Smooth muscle cell (in vitro differentiated cells): Measurements from ENCODE around the gene JAKMIP1. TPM values are rescaled to one million over a fixed set of nuclear protein-coding genes. Genes with fewer than 3 reads are reported as not detected.
A peak's percentile ranks its signal among the peaks of the same experiment; 100 is the strongest.

ENCODE experiments used
- DNase-seq: peaks from one replicate; lab custom pipeline; 2025; ENCODE audit not compliant: unreplicated experiment; lab: John Stamatoyannopoulos, UW
- H2AFZ ChIP-seq: fragments of 200-600 bp; sonication (generic); 2 replicates; pipeline ENCODE4 v1.6.0; 2016; ENCODE audit warnings: antibody characterized with exemption, low read depth, mild to moderate bottlenecking
- H3F3A ChIP-seq: fragments of 200-600 bp; sonication (generic); 2 replicates; pipeline ENCODE4 v1.6.0; 2017; ENCODE audit warnings: antibody characterized with exemption, low read depth
- H3K27ac ChIP-seq: fragments of 200-600 bp; sonication (generic); 2 replicates; pipeline ENCODE4 v1.5.1; 2016; ENCODE audit warnings: low read depth, mild to moderate bottlenecking
- H3K27me3 ChIP-seq: fragments of 200-600 bp; sonication (generic); 2 replicates; pipeline ENCODE4 v1.6.1; 2016; ENCODE audit warnings: low read depth, mild to moderate bottlenecking
- H3K36me3 ChIP-seq: fragments of 200-600 bp; sonication (generic); 2 replicates; pipeline ENCODE4 v1.5.1; 2016; ENCODE audit warnings: low read depth
- H3K4me1 ChIP-seq: fragments of 200-600 bp; sonication (generic); 2 replicates; pipeline ENCODE4 v1.5.1; 2016; ENCODE audit warnings: low read depth
- H3K4me2 ChIP-seq: fragments of 200-600 bp; sonication (generic); 2 replicates; pipeline ENCODE4 v1.6.0; 2016; ENCODE audit warnings: mild to moderate bottlenecking
- H3K4me3 ChIP-seq: fragments of 200-600 bp; sonication (generic); 2 replicates; pipeline ENCODE4 v1.5.1; 2016; ENCODE audit warnings: mild to moderate bottlenecking
- H3K79me2 ChIP-seq: fragments of 200-600 bp; sonication (generic); 2 replicates; pipeline ENCODE4 v1.6.0; 2016; ENCODE audit warnings: low read depth, mild to moderate bottlenecking
- H3K9ac ChIP-seq: fragments of 200-600 bp; sonication (generic); 2 replicates; pipeline ENCODE4 v1.6.0; 2016; ENCODE audit warnings: low read depth
- H3K9me3 ChIP-seq: fragments of 200-600 bp; sonication (generic); replicated peaks from 2 replicates; pipeline ENCODE4 v1.5.1; 2016; ENCODE audit warnings: low read depth
- H4K20me1 ChIP-seq: fragments of 200-600 bp; sonication (generic); 2 replicates; pipeline ENCODE4 v1.6.0; 2016; ENCODE audit warnings: low read depth
- CTCF ChIP-seq: fragments of 200-600 bp; sonication (generic); IDR thresholded peaks from 2 replicates; pipeline ENCODE4 v1.5.1; 2017; ENCODE audit warnings: borderline replicate concordance, mild to moderate bottlenecking, antibody characterized with exemption; ENCODE audit not compliant: insufficient read depth, poor library complexity, severe bottlenecking
- WGBS: methylation state at CpG from one replicate; pipeline ENCODE4 v1.1.7; 2016; ENCODE audit warnings: low lambda C conversion rate; 5-methylcytosine and 5-hydroxymethylcytosine counted together
- polyA plus RNA-seq: library from polyadenylated mRNA; unstranded; fragments of >200 nt; fragmentation: Nextera tagmentation; extraction: Ambion mirVana; gene quantifications from 2 replicates; pipeline ENCODE4 v1.2.1, GENCODE V29; 2016
- total RNA-seq: library from RNA; depleted of rRNA; stranded (reverse); fragments of >200 nt; gene quantifications from 2 replicates; pipeline ENCODE4 v1.2.3, GENCODE V29; 2014

JAKMIP1 gene
- total and polyA plus RNA-seq, 2 experiments from 2014 or later = 0.64 TPM; not detected in 1

- Histone ChIP-seq H3K9ac (no peak overlapping the region), H2AFZ (no peak overlapping the region), H3K9me3 (peaks cover 7% of the 10 kb centered on the region), H3K36me3 (no peaks in the 10 kb centered on the region), H3K4me2 (no peak overlapping the region), H4K20me1 (no peaks in the 10 kb centered on the region), H3K27ac (no peak overlapping the region), H3F3A (no peaks in the 10 kb centered on the region), H3K79me2 (no peaks in the 10 kb centered on the region), H3K4me1 (no peaks in the 10 kb centered on the region), H3K27me3 (peaks cover 27% of the 10 kb centered on the region), H3K4me3 (no peak overlapping the region)
- no peak for DNase-seq
- TF ChIP-seq CTCF = no peak
- 64% methylated on average over 3 of the region's 3 CpGs for WGBS
These were observed 219.8 kb downstream of the JAKMIP1 start for GRCh38 chr4:5980436-5981155.

GRCh38 chr4:5979981-5980380 lies 220.4 kb downstream of the JAKMIP1 start:
- Histone ChIP-seq H3K4me1 (no peaks in the 10 kb centered on the region), H3K36me3 (no peaks in the 10 kb centered on the region), H3K27ac (no peak overlapping the region), H3K4me2 (no peak overlapping the region), H3K79me2 (no peaks in the 10 kb centered on the region), H4K20me1 (no peaks in the 10 kb centered on the region), H3K4me3 (no peak overlapping the region), H3F3A (no peaks in the 10 kb centered on the region), H3K9ac (no peak overlapping the region), H3K9me3 (peaks cover 5% of the 10 kb centered on the region), H2AFZ (no peak overlapping the region), H3K27me3 (peaks cover 27% of the 10 kb centered on the region)
- DNase-seq = no peak
- WGBS = 38% methylated on average over 11 of the region's 11 CpGs
- peak; percentile 13 for TF ChIP-seq CTCF

DNA sequence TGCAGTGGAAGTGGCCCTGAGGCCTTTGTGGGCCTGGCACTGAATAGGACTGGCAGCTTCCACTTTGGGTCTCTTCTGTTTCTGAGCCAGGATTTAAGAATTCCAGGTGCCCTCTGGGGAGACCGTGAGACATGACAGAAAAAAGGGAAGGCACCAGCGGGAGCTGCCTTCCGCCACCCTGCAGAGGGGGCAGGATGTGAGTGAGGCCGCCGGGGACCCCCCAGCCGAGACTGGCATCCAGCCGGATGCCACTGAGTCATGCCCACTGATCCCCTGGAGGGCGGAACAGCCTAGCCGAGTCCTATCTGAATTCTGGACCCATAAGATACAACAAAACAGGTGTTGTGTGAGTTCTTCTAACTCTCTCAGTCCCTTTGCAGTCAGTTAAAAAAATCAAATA lies 223.4 kb downstream of the JAKMIP1 start:
- no peak overlapping the region for H3K9ac ChIP-seq
- H3K27ac ChIP-seq = no peak overlapping the region
- no peak overlapping the region for H3K4me3 ChIP-seq
- H2AFZ ChIP-seq = no peak overlapping the region
- no peaks in the 10 kb centered on the region for H3F3A ChIP-seq
- H3K4me1 ChIP-seq = no peaks in the 10 kb centered on the region
- no peaks in the 10 kb centered on the region for H4K20me1 ChIP-seq
- TF ChIP-seq CTCF = no peak
- H3K27me3 ChIP-seq = peaks cover 27% of the 10 kb centered on the region
- H3K4me2 ChIP-seq = no peak overlapping the region
- no peak for DNase-seq
- no peaks in the 10 kb centered on the region for H3K9me3 ChIP-seq
- no peaks in the 10 kb centered on the region for H3K36me3 ChIP-seq
- no peaks in the 10 kb centered on the region for H3K79me2 ChIP-seq
- 77% methylated on average over 9 of the region's 9 CpGs for WGBS

GRCh38 chr4:5976431-5976830 lies 223.9 kb downstream of the JAKMIP1 start:
- Histone ChIP-seq H3K36me3 (no peaks in the 10 kb centered on the region), H3K9me3 (no peaks in the 10 kb centered on the region), H4K20me1 (no peaks in the 10 kb centered on the region), H3K27ac (no peak overlapping the region), H3K4me3 (no peak overlapping the region), H3F3A (no peaks in the 10 kb centered on the region), H3K4me1 (no peaks in the 10 kb centered on the region), H3K27me3 (peaks cover 27% of the 10 kb centered on the region), H2AFZ (no peak overlapping the region), H3K79me2 (no peaks in the 10 kb centered on the region), H3K9ac (no peak overlapping the region), H3K4me2 (no peak overlapping the region)
- WGBS = 85% methylated on average over 4 of the region's 6 CpGs
- no peak for TF ChIP-seq CTCF
- no peak for DNase-seq
